HepG2 (cell line): ENCODE measurements around the gene DENND4C. TPM values are rescaled to one million over a fixed set of nuclear protein-coding genes. Genes with fewer than 3 reads are reported as not detected.
"Not testable (repeated sequence)": the region's sequence is repeated elsewhere in the genome, so short reads cannot be mapped to it uniquely, and the experiment has no call there.

Experiments used
- ATAC-seq: fragments of 200-7000 bp; cut with Tn5 transposase; 3 replicates; pipeline ENCODE4 v1.9.1; 2020; ENCODE audit warnings: mild to moderate bottlenecking, moderate library complexity
- BruUV-seq: library from RNA; stranded (reverse); fragments of 400-500 nt; replicated peaks from 2 replicates; lab custom pipeline; 2021; lab: Mats Ljungman, UMichigan
- CTCF ChIA-PET: fragments of 300-600 bp; formaldehyde crosslinking; extraction: SDS; loops from one replicate; lab custom pipeline; 2021; ENCODE audit warnings: low total read pairs, inconsistent platforms, low intra/inter-chr PET ratio; lab: Yijun Ruan, JAX
- POLR2A ChIA-PET: fragments of 350-600 bp; sonication (Branson Sonifier 250); formaldehyde crosslinking; loops from one replicate; lab custom pipeline; 2020; ENCODE audit warnings: antibody characterized with exemption, inconsistent platforms; lab: Yijun Ruan, JAX
- DNase-seq: peaks from one replicate; pipeline ENCODE4 v3.0.0-alpha.2; 2015; ENCODE audit warnings: low spot score
- FAIRE-seq: peaks from 3 replicates; lab custom pipeline; 2011; peaks lifted over from hg19 to GRCh38; lab: Jason Lieb, UNC
- H2AFZ ChIP-seq: one replicate; pipeline ENCODE4 v1.6.1; 2011; ENCODE audit warnings: low read length, inconsistent platforms
- H3K27ac ChIP-seq: fragments of 300-600 bp; 3 replicates; pipeline ENCODE4 v1.8.0; 2011; ENCODE audit warnings: mixed run types, mild to moderate bottlenecking, mixed read lengths, low read length, inconsistent platforms; ENCODE audit not compliant: insufficient read depth; ENCODE audit errors: extremely low read length
- H3K27me3 ChIP-seq, 2 experiments: fragments of 200-600 bp in 1 of 2; 2 replicates in 1 of 2; 3 replicates in 1 of 2; pipeline versions ENCODE4 v1.6.0 to v1.8.0; 2011; ENCODE audit warnings: low read length in 2 of 2, mild to moderate bottlenecking in 2 of 2, moderate library complexity in 2 of 2, inconsistent platforms in 1 of 2; ENCODE audit not compliant: insufficient read depth in 2 of 2, control insufficient read depth in 1 of 2
- H3K36me3 ChIP-seq, 2 experiments: fragments of 200-600 bp in 1 of 2; replicated peaks in 1 of 2; 2 replicates in 1 of 2; 3 replicates in 1 of 2; pipeline versions ENCODE4 v1.5.1 to v1.8.0; 2011; ENCODE audit warnings: low read length in 2 of 2, inconsistent platforms in 1 of 2; ENCODE audit not compliant: insufficient read depth in 2 of 2, control insufficient read depth in 1 of 2
- H3K4me1 ChIP-seq: 2 replicates; pipeline ENCODE4 v1.5.1; 2012; ENCODE audit warnings: low read length, inconsistent platforms; ENCODE audit not compliant: insufficient read depth
- H3K4me2 ChIP-seq: 2 replicates; pipeline ENCODE4 v1.6.0; 2011; ENCODE audit warnings: low read depth, low read length, inconsistent platforms
- H3K4me3 ChIP-seq, 3 experiments: fragments of 200-600 bp in 1 of 3; sonication (generic), shearing (Covaris generic) in 1 of 3; replicated peaks in 1 of 3; 2 replicates each; pipeline ENCODE4 v1.5.1; 2011 to 2016; ENCODE audit warnings: low read length in 3 of 3, inconsistent platforms in 2 of 3, low read depth in 2 of 3, mild to moderate bottlenecking in 2 of 3, control low read depth in 1 of 3, mixed read lengths in 1 of 3; ENCODE audit not compliant: insufficient read depth in 1 of 3
- H3K79me2 ChIP-seq: one replicate; pipeline ENCODE4 v1.6.1; 2011; ENCODE audit warnings: low read length, inconsistent platforms; ENCODE audit not compliant: insufficient read depth
- H3K9ac ChIP-seq: 2 replicates; pipeline ENCODE4 v1.6.0; 2011; ENCODE audit warnings: mild to moderate bottlenecking, low read depth, low read length, inconsistent platforms; ENCODE audit not compliant: insufficient read depth
- H3K9me3 ChIP-seq: 2 replicates; pipeline ENCODE4 v1.5.1; 2012; ENCODE audit warnings: mild to moderate bottlenecking, low read length
- H4K20me1 ChIP-seq: 2 replicates; pipeline ENCODE4 v1.6.0; 2011; ENCODE audit warnings: inconsistent platforms, mild to moderate bottlenecking, low read length, moderate library complexity; ENCODE audit not compliant: insufficient read depth
- MIER2 ChIP-seq: IDR thresholded peaks from 2 replicates; pipeline ENCODE4 v1.6.1; 2016; ENCODE audit warnings: missing biosample characterization, missing genetic modification reagents
- REST ChIP-seq, 2 experiments: IDR thresholded peaks; 2 replicates each; pipeline ENCODE4 v1.6.1; 2011 to 2012; ENCODE audit warnings: low read length in 2 of 2, borderline replicate concordance in 1 of 2, low read depth in 1 of 2, mild to moderate bottlenecking in 1 of 2, moderate library complexity in 1 of 2
- WGBS: methylation state at CpG from one replicate; pipeline ENCODE4 v1.1.6; 2017; ENCODE audit warnings: low lambda C conversion rate; 5-methylcytosine and 5-hydroxymethylcytosine counted together
- in situ Hi-C: cut with HindIII; loops from 2 replicates; pipeline ENCODE4 v1.10.0; 2017; ENCODE audit warnings: low pct_unique_long_range_greater_than_20kb; ENCODE audit not compliant: extremely low pct_ligation_motif_present
- intact Hi-C: fragments of 100-400 bp; cut with micrococcal nuclease; formaldehyde crosslinking; loops from one replicate; pipeline ENCODE4 v1.10.0; 2022; ENCODE audit not compliant: unreplicated experiment
- polyA plus RNA-seq, 8 experiments: library from polyadenylated mRNA; depleted of rRNA in 3 of 8; stranded (reverse) in 7 of 8; unstranded in 1 of 8; fragments of >200 nt; fragmentation: Illumina TruSeq in 4 of 8; extraction: Trizol in 4 of 8; gene quantifications; 2 replicates each; pipeline versions ENCODE4 v1.2.1 to v1.2.3, GENCODE V29; 2011 to 2016; ENCODE audit warnings: low read depth in 4 of 8, missing spikeins in 1 of 8, mixed read lengths in 1 of 8; ENCODE audit not compliant: insufficient read depth in 1 of 8
- total RNA-seq, 5 experiments: library from RNA; depleted of rRNA; stranded (reverse); fragments of >200 nt; fragmentation: Illumina TruSeq; extraction: Trizol; gene quantifications; 2 replicates each; pipeline ENCODE4 v1.2.3, GENCODE V29; 2016; ENCODE audit warnings: low read depth in 1 of 5

DENND4C gene
- total and polyA plus RNA-seq, 2 of the 13 experiments (the other 11 are each of a cell fraction or from before 2014, with no cell fraction given): 19.1 to 27.2 TPM

- DNase-seq, FAIRE-seq, in situ Hi-C loops, H3K9me3 ChIP-seq, H3K27me3 ChIP-seq, H3K36me3 ChIP-seq, ATAC-seq, H3K4me2 ChIP-seq, H2AFZ ChIP-seq, POLR2A ChIA-PET, intact Hi-C loops, H3K4me1 ChIP-seq, H3K9ac ChIP-seq, H3K27ac ChIP-seq, CTCF ChIA-PET, BruUV-seq, H3K4me3 ChIP-seq: not testable (repeated sequence)
- Histone ChIP-seq H3K79me2 (peaks cover 73% of the 10 kb centered on the region), H4K20me1 (peaks cover 17% of the 10 kb centered on the region)
- WGBS: 97% methylated on average over 4 of the region's 4 CpGs
Measured at GRCh38 chr9:19265602-19266001, 35.1 kb downstream of the DENND4C start.

- TF ChIP-seq REST (IDR thresholded peaks at IDR 0.05; ENCODE audit: borderline replicate concordance in 1 of 2, low read depth in 1 of 2, low read length in 2 of 2): peak in 1 of 2 experiments; percentile 87; a peak in 3 of 4 replicates
- TF ChIP-seq MIER2: peak; percentile 74
- CTCF ChIA-PET, BruUV-seq, H3K4me3 ChIP-seq, H3K27me3 ChIP-seq, ATAC-seq, FAIRE-seq, H3K9ac ChIP-seq, H3K4me2 ChIP-seq, DNase-seq, H2AFZ ChIP-seq, H3K4me1 ChIP-seq, in situ Hi-C loops, H3K36me3 ChIP-seq, intact Hi-C loops, H3K27ac ChIP-seq, POLR2A ChIA-PET: not testable (repeated sequence)
- H3K9me3 ChIP-seq: peaks cover 10% of the 10 kb centered on the region
- 92% methylated on average over 3 of the region's 3 CpGs for WGBS
- peaks cover 71% of the 10 kb centered on the region for H3K79me2 ChIP-seq
- peaks cover 17% of the 10 kb centered on the region for H4K20me1 ChIP-seq
Measured at GRCh38 chr9:19266778-19267384, 36.4 kb downstream of the DENND4C start.
